Measurements from ENCODE around the gene LIM2. TPM values are rescaled to one million over a fixed set of nuclear protein-coding genes. Genes with fewer than 3 reads are reported as not detected.

Gene LIM2
- total and polyA plus RNA-seq, 9 of the 15 experiments (the other 6 are each of a cell fraction or from before 2014, with no cell fraction given) = 0.07 to 0.45 (median 0.18) TPM; not detected in 4

DNA sequence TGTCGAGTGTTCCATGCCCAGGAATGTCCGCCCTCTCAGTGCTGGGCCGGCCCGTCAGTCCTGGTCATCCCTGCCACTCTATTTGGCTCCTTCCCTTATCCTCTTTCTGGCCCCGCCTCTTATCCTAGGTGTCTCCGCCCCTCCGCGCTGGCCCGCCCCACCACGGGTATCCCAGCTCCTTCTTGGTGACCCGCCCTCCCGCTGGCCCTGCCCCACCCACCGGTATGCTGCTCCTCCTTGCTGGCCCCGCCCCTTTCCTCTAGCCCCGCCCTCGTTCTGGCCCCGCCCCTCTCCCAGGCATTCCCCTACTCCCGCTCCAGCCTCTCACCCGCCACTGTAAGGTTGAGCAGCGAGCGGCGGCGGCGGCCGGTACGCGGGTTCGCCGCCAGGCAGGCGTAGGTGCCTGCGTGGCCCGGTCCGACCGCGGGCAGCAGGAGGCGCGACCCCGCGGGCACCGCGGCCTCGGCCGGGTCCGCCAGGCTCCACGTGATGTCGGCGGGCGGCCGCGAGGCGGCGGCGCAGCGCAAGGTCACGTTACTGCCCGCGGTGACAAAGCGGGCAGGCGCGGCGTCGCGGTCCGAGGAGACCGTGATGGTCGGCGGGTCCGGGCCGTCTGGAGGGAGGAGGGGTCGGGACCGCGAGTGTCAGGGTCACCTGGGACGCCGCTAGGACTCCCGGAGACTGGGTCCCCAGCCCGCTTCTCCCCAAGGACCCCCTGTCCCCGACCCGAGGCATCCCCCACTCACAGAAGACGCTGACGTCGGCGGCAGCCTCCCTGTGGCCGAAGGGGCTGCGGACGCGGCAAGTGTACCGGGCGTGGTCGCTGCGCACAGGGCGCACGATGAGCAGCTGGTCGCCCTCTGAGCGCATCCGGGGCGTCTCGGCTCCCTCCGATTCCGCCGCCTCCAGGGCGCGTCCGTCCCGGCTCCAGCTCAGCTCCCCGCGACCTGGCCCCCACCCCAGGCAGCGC is 47.8 kb downstream of the LIM2 start (continued):
- TF ChIP-seq HMGN3 (IDR thresholded peaks at IDR 0.05; ENCODE audit: borderline replicate concordance, extremely low read depth, insufficient read length, low read depth, low read length) = peak; percentile 92
- peak; percentile 12; the same call in 1 of the 2 replicates for TF ChIP-seq ZSCAN29 (IDR thresholded peaks at IDR 0.05)
- TF ChIP-seq LEF1 (IDR thresholded peaks at IDR 0.05) = no peak
- TF ChIP-seq NR4A1 (CRISPR knock-in tag; IDR thresholded peaks at IDR 0.05) = no peak
- TF ChIP-seq NR4A1 (tag; IDR thresholded peaks at IDR 0.05) = peak; percentile 58; the same call in 1 of the 2 replicates
- no peak for TF ChIP-seq LCOR (CRISPR knock-in tag; IDR thresholded peaks at IDR 0.05)
- TF ChIP-seq ZNF165 (CRISPR knock-in tag; IDR thresholded peaks at IDR 0.05; ENCODE audit: borderline replicate concordance) = no peak
- TF ChIP-seq, protein P1, sequence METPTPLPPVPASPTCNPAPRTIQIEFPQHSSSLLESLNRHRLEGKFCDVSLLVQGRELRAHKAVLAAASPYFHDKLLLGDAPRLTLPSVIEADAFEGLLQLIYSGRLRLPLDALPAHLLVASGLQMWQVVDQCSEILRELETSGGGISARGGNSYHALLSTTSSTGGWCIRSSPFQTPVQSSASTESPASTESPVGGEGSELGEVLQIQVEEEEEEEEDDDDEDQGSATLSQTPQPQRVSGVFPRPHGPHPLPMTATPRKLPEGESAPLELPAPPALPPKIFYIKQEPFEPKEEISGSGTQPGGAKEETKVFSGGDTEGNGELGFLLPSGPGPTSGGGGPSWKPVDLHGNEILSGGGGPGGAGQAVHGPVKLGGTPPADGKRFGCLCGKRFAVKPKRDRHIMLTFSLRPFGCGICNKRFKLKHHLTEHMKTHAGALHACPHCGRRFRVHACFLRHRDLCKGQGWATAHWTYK (CRISPR knock-in tag; IDR thresholded peaks at IDR 0.05) = 0 out of 2 replicates have a peak, but pooled peaks have one; percentile 50
- TF ChIP-seq PYGO2 (tag; IDR thresholded peaks at IDR 0.05) = no peak
- no peak for TF ChIP-seq ELF2 (CRISPR knock-in tag; IDR thresholded peaks at IDR 0.05)
- no peak for TF ChIP-seq ZNF830 (CRISPR knock-in tag; IDR thresholded peaks at IDR 0.05)
- TF ChIP-seq SMC3 (conservative IDR thresholded peaks at IDR 0.05; ENCODE audit: insufficient read depth, low read depth, low read length) = 0 out of 2 replicates have a peak, but pooled peaks have one; percentile 22
- no peak for TF ChIP-seq ZFP30 (CRISPR knock-in tag; IDR thresholded peaks at IDR 0.05; ENCODE audit: borderline replicate concordance)
- no peak for TF ChIP-seq ZC3H8 (IDR thresholded peaks at IDR 0.05)
- TF ChIP-seq, protein P2, sequence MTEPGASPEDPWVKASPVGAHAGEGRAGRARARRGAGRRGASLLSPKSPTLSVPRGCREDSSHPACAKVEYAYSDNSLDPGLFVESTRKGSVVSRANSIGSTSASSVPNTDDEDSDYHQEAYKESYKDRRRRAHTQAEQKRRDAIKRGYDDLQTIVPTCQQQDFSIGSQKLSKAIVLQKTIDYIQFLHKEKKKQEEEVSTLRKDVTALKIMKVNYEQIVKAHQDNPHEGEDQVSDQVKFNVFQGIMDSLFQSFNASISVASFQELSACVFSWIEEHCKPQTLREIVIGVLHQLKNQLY (CRISPR knock-in tag; conservative IDR thresholded peaks at IDR 0.05) = 0 out of 4 replicates have a peak, but pooled peaks of 1 of the 2 experiments have one; percentile 27
- TF ChIP-seq, protein P3, sequence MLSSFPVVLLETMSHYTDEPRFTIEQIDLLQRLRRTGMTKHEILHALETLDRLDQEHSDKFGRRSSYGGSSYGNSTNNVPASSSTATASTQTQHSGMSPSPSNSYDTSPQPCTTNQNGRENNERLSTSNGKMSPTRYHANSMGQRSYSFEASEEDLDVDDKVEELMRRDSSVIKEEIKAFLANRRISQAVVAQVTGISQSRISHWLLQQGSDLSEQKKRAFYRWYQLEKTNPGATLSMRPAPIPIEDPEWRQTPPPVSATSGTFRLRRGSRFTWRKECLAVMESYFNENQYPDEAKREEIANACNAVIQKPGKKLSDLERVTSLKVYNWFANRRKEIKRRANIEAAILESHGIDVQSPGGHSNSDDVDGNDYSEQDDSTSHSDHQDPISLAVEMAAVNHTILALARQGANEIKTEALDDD (IDR thresholded peaks at IDR 0.05) = no peak
- TF ChIP-seq MECOM (CRISPR knock-in tag; IDR thresholded peaks at IDR 0.05) = no peak
- TF ChIP-seq ZNF239 (CRISPR knock-in tag; IDR thresholded peaks at IDR 0.05) = no peak
- TF ChIP-seq, protein P4, sequence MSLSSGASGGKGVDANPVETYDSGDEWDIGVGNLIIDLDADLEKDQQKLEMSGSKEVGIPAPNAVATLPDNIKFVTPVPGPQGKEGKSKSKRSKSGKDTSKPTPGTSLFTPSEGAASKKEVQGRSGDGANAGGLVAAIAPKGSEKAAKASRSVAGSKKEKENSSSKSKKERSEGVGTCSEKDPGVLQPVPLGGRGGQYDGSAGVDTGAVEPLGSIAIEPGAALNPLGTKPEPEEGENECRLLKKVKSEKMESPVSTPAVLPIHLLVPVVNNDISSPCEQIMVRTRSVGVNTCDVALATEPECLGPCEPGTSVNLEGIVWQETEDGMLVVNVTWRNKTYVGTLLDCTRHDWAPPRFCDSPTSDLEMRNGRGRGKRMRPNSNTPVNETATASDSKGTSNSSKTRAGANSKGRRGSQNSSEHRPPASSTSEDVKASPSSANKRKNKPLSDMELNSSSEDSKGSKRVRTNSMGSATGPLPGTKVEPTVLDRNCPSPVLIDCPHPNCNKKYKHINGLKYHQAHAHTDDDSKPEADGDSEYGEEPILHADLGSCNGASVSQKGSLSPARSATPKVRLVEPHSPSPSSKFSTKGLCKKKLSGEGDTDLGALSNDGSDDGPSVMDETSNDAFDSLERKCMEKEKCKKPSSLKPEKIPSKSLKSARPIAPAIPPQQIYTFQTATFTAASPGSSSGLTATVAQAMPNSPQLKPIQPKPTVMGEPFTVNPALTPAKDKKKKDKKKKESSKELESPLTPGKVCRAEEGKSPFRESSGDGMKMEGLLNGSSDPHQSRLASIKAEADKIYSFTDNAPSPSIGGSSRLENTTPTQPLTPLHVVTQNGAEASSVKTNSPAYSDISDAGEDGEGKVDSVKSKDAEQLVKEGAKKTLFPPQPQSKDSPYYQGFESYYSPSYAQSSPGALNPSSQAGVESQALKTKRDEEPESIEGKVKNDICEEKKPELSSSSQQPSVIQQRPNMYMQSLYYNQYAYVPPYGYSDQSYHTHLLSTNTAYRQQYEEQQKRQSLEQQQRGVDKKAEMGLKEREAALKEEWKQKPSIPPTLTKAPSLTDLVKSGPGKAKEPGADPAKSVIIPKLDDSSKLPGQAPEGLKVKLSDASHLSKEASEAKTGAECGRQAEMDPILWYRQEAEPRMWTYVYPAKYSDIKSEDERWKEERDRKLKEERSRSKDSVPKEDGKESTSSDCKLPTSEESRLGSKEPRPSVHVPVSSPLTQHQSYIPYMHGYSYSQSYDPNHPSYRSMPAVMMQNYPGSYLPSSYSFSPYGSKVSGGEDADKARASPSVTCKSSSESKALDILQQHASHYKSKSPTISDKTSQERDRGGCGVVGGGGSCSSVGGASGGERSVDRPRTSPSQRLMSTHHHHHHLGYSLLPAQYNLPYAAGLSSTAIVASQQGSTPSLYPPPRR (CRISPR knock-in tag; IDR thresholded peaks at IDR 0.05; ENCODE audit: borderline replicate concordance) = no peak
- no peak for TF ChIP-seq CBFA2T2 (conservative IDR thresholded peaks at IDR 0.05)
- no peak for TF ChIP-seq MCM2 (IDR thresholded peaks at IDR 0.05; ENCODE audit: low read depth)
